ENCODE results near the gene FOXI2.

Gene FOXI2

GRCh38 chr10:127781412-127781811 lies 44.4 kb downstream of the FOXI2 start:
- Histone ChIP-seq H3K9me3 (ENCODE audit: control insufficient read depth, insufficient read depth, low read length) (no peaks in the 10 kb centered on the region), H3K27me3 (ENCODE audit: control insufficient read depth, insufficient read depth, low read length) (no peaks in the 10 kb centered on the region), H3K27ac (ENCODE audit: low read length) (no peak overlapping the region), H3K4me3 (ENCODE audit: low read length) (no peak overlapping the region), H3K4me1 (ENCODE audit: control insufficient read depth, insufficient read depth, low read length) (no peaks in the 10 kb centered on the region), H3K36me3 (ENCODE audit: control insufficient read depth, insufficient read depth, low read length) (no peaks in the 10 kb centered on the region)
- DNase-seq (ENCODE audit: low read depth, low spot score): no peak
- WGBS (ENCODE audit: insufficient coverage, insufficient read length): no CpG with 5 or more reads among the region's 1 CpG

GRCh38 chr10:127787873-127788272 lies 50.9 kb downstream of the FOXI2 start:
- H3K4me1 ChIP-seq (ENCODE audit: control insufficient read depth, insufficient read depth, low read length): no peaks in the 10 kb centered on the region
- no peak overlapping the region for H3K4me3 ChIP-seq (ENCODE audit: low read length)
- WGBS (ENCODE audit: insufficient coverage, insufficient read length): no CpG with 5 or more reads among the region's 2 CpGs
- H3K36me3 ChIP-seq (ENCODE audit: control insufficient read depth, insufficient read depth, low read length): no peaks in the 10 kb centered on the region
- H3K9me3 ChIP-seq (ENCODE audit: control insufficient read depth, insufficient read depth, low read length): no peaks in the 10 kb centered on the region
- DNase-seq (ENCODE audit: low read depth, low spot score): no peak
- no peak overlapping the region for H3K27ac ChIP-seq (ENCODE audit: low read length)
- no peaks in the 10 kb centered on the region for H3K27me3 ChIP-seq (ENCODE audit: control insufficient read depth, insufficient read depth, low read length)

GRCh38 chr10:127790066-127790624 lies 53.2 kb downstream of the FOXI2 start:
- Histone ChIP-seq H3K27ac (ENCODE audit: low read length) (no peak overlapping the region), H3K4me1 (ENCODE audit: control insufficient read depth, insufficient read depth, low read length) (no peaks in the 10 kb centered on the region), H3K4me3 (ENCODE audit: low read length) (no peak overlapping the region), H3K27me3 (ENCODE audit: control insufficient read depth, insufficient read depth, low read length) (no peaks in the 10 kb centered on the region), H3K36me3 (ENCODE audit: control insufficient read depth, insufficient read depth, low read length) (no peaks in the 10 kb centered on the region), H3K9me3 (ENCODE audit: control insufficient read depth, insufficient read depth, low read length) (no peaks in the 10 kb centered on the region)
- no CpG with 5 or more reads among the region's 7 CpGs for WGBS (ENCODE audit: insufficient coverage, insufficient read length)
- DNase-seq (ENCODE audit: low read depth, low spot score): no peak

Data from iPS DF 6.9 (cell line).